Thymus (tissue), 11 donors: ENCODE data around the gene STK39. TPM values are rescaled to one million over a fixed set of nuclear protein-coding genes. Genes with fewer than 3 reads are reported as not detected.

Source experiments
- DNase-seq, 9 donors: peaks; one replicate each; pipeline ENCODE4 v3.0.0-alpha.2; 2013; ENCODE audit warnings: low spot score in 9 of 9, low read depth in 6 of 9, missing footprints in 1 of 9
- H3K27ac ChIP-seq, 2 donors: one replicate each; pipeline ENCODE4 v1.5.1; 2013; ENCODE audit warnings: control low read depth in 1 of 2, low read depth in 1 of 2, low read length in 1 of 2, mild to moderate bottlenecking in 1 of 2, moderate library complexity in 1 of 2
- H3K27me3 ChIP-seq, 2 donors: one replicate each; pipeline ENCODE4 v1.5.1; 2013; ENCODE audit warnings: low read length in 1 of 2; ENCODE audit not compliant: control insufficient read depth in 2 of 2, insufficient read depth in 1 of 2
- H3K36me3 ChIP-seq, 2 donors: one replicate each; pipeline ENCODE4 v1.5.1; 2013; ENCODE audit warnings: low read length in 1 of 2, mild to moderate bottlenecking in 1 of 2, moderate library complexity in 1 of 2; ENCODE audit not compliant: control insufficient read depth in 2 of 2, insufficient read depth in 2 of 2
- H3K4me1 ChIP-seq, 2 donors: one replicate each; pipeline ENCODE4 v1.5.1; 2013; ENCODE audit warnings: low read length in 2 of 2; ENCODE audit not compliant: control insufficient read depth in 2 of 2, insufficient read depth in 2 of 2
- H3K4me3 ChIP-seq, 2 donors: one replicate each; pipeline ENCODE4 v1.5.1; 2013; ENCODE audit warnings: low read length in 2 of 2, control low read depth in 1 of 2, mild to moderate bottlenecking in 1 of 2
- H3K9me3 ChIP-seq, 2 donors: one replicate each; pipeline ENCODE4 v1.5.1; 2013; ENCODE audit warnings: low read length in 1 of 2, mild to moderate bottlenecking in 1 of 2; ENCODE audit not compliant: control insufficient read depth in 2 of 2, insufficient read depth in 1 of 2
- WGBS: extraction: QIAGEN DNeasy Blood & Tissue Kit; methylation state at CpG from one replicate; pipeline ENCODE4 v1.1.7; 2013; 5-methylcytosine and 5-hydroxymethylcytosine counted together
- polyA plus RNA-seq: library from polyadenylated mRNA; stranded (reverse); fragments of 200-250 nt; gene quantifications from one replicate; pipeline ENCODE4 v1.2.3, GENCODE V29; 2013
- total RNA-seq: library from RNA; stranded (reverse); fragments of 120-200 nt; gene quantifications from one replicate; pipeline ENCODE4 v1.2.4, GENCODE V29; 2013
- donor health status: healthy.

Gene STK39
- total and polyA plus RNA-seq, 2 donors, result 30.7 to 34.1 TPM

DNA sequence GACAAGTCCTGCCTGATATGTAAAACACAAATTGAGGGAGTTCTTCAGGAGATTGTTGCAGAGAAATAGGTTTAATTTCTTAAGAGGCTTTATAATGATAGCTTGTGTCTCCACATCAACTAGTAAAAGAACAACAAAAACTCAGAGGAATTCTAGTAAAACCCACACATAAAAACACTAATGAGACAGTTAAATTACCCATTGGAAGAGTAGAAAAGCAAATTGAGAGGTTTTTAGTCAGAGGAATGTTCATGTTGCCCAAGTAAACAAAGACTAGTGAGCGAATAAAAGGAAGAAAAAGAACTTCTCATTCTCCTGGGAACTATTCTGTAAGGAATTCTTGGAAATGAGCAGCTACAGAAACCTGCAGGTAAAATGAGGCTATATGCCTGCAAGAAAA, 330.6 kb downstream of the STK39 start:
- Histone ChIP-seq H3K27me3 (no peaks in the 10 kb centered on the region), H3K36me3 (no peaks in the 10 kb centered on the region), H3K9me3 (no peaks in the 10 kb centered on the region), H3K4me3 (no peak overlapping the region), H3K27ac (no peak overlapping the region), H3K4me1 (no peaks in the 10 kb centered on the region)
- 89% methylated on average over 1 of the region's 1 CpG for WGBS
- DNase-seq, result no peak

DNA sequence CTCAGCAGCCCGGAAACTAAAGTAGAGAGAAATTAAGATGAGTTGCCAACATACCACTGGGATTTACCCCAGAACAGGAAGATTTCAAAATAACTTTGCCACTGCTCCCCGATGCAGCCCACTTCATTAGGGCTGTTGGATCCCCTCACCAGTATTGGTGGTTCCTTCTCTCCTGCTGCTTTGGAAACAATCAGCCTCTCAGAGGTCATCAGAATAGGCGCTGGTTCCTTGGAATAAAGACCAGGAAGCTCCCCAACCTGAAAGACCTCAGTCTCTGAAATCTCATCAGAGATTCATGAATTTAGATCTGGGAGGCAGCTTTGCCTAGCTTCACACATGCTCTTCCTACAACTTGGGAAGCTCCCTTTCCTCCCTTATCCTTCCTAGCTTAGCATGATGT, 332.4 kb downstream of the STK39 start:
- Histone ChIP-seq H3K36me3 (no peaks in the 10 kb centered on the region), H3K27ac (no peak overlapping the region), H3K27me3 (no peaks in the 10 kb centered on the region), H3K4me1 (no peaks in the 10 kb centered on the region), H3K4me3 (no peak overlapping the region), H3K9me3 (no peaks in the 10 kb centered on the region)
- 95% methylated on average over 3 of the region's 3 CpGs for WGBS
- DNase-seq, result no peak

GRCh38 chr2:167908786-167909185, 338.6 kb downstream of the STK39 start:
- H3K4me3 ChIP-seq, result no peak overlapping the region
- H3K36me3 ChIP-seq, result no peaks in the 10 kb centered on the region
- no peaks in the 10 kb centered on the region for H3K9me3 ChIP-seq
- no peaks in the 10 kb centered on the region for H3K4me1 ChIP-seq
- H3K27ac ChIP-seq, result no peak overlapping the region
- no peak for DNase-seq
- no peaks in the 10 kb centered on the region for H3K27me3 ChIP-seq
- WGBS, result 28% methylated on average over 6 of the region's 6 CpGs

DNA sequence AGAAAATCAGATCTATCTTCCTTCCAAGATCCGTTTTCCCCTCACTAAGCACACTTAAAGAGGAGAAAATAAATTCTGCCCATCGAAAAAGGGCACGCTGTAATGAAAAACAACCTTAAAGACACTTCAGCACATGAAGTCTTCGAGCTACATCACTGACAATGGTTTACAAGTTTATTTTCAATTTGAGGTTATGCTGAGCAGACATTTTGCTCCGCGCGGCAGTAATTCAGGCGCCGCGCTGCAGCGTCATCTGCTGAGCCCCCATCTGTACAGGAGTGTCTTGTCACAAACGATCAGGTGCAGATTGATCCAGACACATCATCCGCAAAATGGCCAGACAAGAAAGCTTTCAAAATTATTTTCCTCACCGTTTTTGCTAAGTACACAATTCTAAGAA, 341.7 kb downstream of the STK39 start:
- H3K27me3 ChIP-seq, result no peaks in the 10 kb centered on the region
- no peaks in the 10 kb centered on the region for H3K36me3 ChIP-seq
- 96% methylated on average over 14 of the region's 14 CpGs for WGBS
- no peak overlapping the region for H3K4me3 ChIP-seq
- no peak for DNase-seq
- H3K9me3 ChIP-seq, result no peaks in the 10 kb centered on the region
- no peaks in the 10 kb centered on the region for H3K4me1 ChIP-seq
- H3K27ac ChIP-seq, result no peak overlapping the region

Other genes with a start within 250 kb of the STK39 start
- 26.9 TPM for gene CERS6, start 208.7 kb upstream of the STK39 start, total RNA-seq
- gene CERS6, start 208.7 kb upstream of the STK39 start, polyA plus RNA-seq, result 12.1 TPM